ENCODE measurements around the gene LRRC32. TPM values are rescaled to one million over a fixed set of nuclear protein-coding genes. Genes with fewer than 3 reads are reported as not detected.

Gene LRRC32
- total RNA-seq, 1 experiment from 2014 or later: 43.5 TPM

DNA sequence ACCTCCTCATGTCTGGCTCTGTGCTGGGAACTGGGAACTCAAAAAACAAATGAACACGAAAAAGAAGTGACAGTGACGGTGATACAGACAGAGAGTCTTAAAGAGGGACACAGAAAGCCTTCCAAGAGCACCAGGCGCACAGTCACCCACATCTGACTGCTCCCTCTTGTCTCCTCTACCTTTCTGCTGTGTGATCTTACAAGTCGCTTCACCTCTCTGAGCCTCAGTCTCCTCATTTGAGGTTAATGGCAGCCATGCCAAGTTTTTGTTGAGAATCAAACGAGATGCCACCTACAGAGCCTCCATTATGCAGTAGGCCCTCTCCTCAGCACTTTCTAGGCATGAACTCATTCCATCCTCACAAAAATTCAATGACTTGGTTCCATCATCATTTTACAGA, 3.7 kb downstream of the LRRC32 start:
- no peak overlapping the region for H3K27ac ChIP-seq (ENCODE audit: low read length)
- peaks cover 61% of the 10 kb centered on the region for H3K4me1 ChIP-seq (ENCODE audit: low read length)
- H4K20me1 ChIP-seq (ENCODE audit: insufficient read depth, low read depth, low read length): peaks cover 7% of the 10 kb centered on the region; the same call in 1 of the 2 replicates
- H3K79me2 ChIP-seq (ENCODE audit: low read length): no peaks in the 10 kb centered on the region
- H3K4me3 ChIP-seq (ENCODE audit: low read length): peak overlapping the region; percentile 67; the same call in 1 of the 2 replicates
- no peaks in the 10 kb centered on the region; the same call in 1 of the 2 replicates for H3K36me3 ChIP-seq (ENCODE audit: insufficient read depth, low read length)
- no peaks in the 10 kb centered on the region for H3K9me3 ChIP-seq (ENCODE audit: low read length)
- H3K9me2 ChIP-seq (replicated peaks; ENCODE audit: insufficient read depth, low read length): no peaks in the 10 kb centered on the region
- DNase-seq: no peak
- peak overlapping the region; percentile 0; the same call in 1 of the 2 replicates for H3K9ac ChIP-seq (ENCODE audit: low read length)
- H3K27me3 ChIP-seq (ENCODE audit: low read length): no peaks in the 10 kb centered on the region
- no peak overlapping the region for H2AFZ ChIP-seq (ENCODE audit: low read length)
- H3K4me2 ChIP-seq (ENCODE audit: low read depth, low read length, poor library complexity, severe bottlenecking): no peak overlapping the region

DNA sequence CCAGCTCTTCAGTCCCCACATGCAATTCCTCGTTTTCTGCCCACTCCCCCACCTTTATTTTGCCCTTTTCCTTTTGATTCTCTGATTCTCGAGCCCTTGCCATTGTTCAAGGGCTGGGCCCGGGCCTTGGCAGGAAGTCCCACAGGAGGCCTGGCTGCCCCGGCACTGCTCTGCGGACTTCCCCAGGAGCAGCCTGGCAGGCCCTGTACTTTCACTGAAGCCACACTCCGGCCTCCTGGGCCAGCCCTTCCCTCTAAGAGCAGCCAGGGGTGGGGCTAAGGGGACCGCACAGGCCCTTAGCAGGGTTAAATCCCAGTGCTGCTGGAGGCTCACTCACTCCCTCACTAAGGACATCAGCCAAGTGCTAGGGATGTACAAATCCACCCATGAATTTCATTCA, 4.1 kb downstream of the LRRC32 start:
- Histone ChIP-seq H3K4me3 (ENCODE audit: low read length) (no peak overlapping the region), H3K4me2 (ENCODE audit: low read depth, low read length, poor library complexity, severe bottlenecking) (no peak overlapping the region)
- DNase-seq: no peak

DNA sequence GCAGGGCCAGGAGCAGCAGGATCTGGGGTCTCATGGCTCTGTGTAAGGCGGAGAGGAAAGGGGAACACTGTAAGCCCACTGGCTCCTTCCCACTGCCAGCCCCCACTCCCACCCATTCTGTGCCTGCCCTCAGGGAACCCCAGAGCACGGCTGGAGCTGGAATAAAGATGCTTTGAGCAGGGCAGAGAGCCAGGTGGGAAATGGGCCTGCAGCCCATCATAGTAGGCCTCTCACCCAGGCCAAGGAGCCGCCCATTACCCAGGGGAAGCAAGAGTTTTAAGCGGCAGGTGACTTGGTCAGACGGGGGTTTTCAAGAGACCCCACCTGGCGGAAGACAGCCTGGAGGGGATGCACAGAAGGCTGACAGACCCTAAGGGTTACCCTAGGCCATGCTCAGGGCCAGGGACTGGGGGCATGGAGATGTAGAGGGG, 4.6 kb downstream of the LRRC32 start:
- Histone ChIP-seq H3K27ac (ENCODE audit: low read length) (no peak overlapping the region), H3K9me2 (replicated peaks; ENCODE audit: insufficient read depth, low read length) (no peaks in the 10 kb centered on the region), H3K36me3 (ENCODE audit: insufficient read depth, low read length) (no peaks in the 10 kb centered on the region; the same call in 1 of the 2 replicates), H3K4me3 (ENCODE audit: low read length) (no peak overlapping the region), H2AFZ (ENCODE audit: low read length) (no peak overlapping the region), H3K79me2 (ENCODE audit: low read length) (no peaks in the 10 kb centered on the region), H3K9me3 (ENCODE audit: low read length) (no peaks in the 10 kb centered on the region), H3K4me2 (ENCODE audit: low read depth, low read length, poor library complexity, severe bottlenecking) (no peak overlapping the region), H3K4me1 (ENCODE audit: low read length) (peaks cover 52% of the 10 kb centered on the region), H3K9ac (ENCODE audit: low read length) (peak overlapping the region; percentile 0; the same call in 1 of the 2 replicates), H3K27me3 (ENCODE audit: low read length) (no peaks in the 10 kb centered on the region), H4K20me1 (ENCODE audit: insufficient read depth, low read depth, low read length) (peaks cover 7% of the 10 kb centered on the region; the same call in 1 of the 2 replicates)
- no peak for DNase-seq

More for the DNA sequence above, 4.1 kb downstream of the LRRC32 start:
- no peaks in the 10 kb centered on the region; the same call in 1 of the 2 replicates for H3K36me3 ChIP-seq (ENCODE audit: insufficient read depth, low read length)
- H3K9ac ChIP-seq (ENCODE audit: low read length): peak overlapping the region; percentile 0; the same call in 1 of the 2 replicates
- no peak overlapping the region for H3K27ac ChIP-seq (ENCODE audit: low read length)
- H3K4me1 ChIP-seq (ENCODE audit: low read length): peaks cover 57% of the 10 kb centered on the region
- peaks cover 7% of the 10 kb centered on the region; the same call in 1 of the 2 replicates for H4K20me1 ChIP-seq (ENCODE audit: insufficient read depth, low read depth, low read length)
- no peak overlapping the region for H2AFZ ChIP-seq (ENCODE audit: low read length)
- H3K79me2 ChIP-seq (ENCODE audit: low read length): no peaks in the 10 kb centered on the region
- no peaks in the 10 kb centered on the region for H3K9me3 ChIP-seq (ENCODE audit: low read length)
- H3K9me2 ChIP-seq (replicated peaks; ENCODE audit: insufficient read depth, low read length): no peaks in the 10 kb centered on the region
- H3K27me3 ChIP-seq (ENCODE audit: low read length): no peaks in the 10 kb centered on the region

DNA sequence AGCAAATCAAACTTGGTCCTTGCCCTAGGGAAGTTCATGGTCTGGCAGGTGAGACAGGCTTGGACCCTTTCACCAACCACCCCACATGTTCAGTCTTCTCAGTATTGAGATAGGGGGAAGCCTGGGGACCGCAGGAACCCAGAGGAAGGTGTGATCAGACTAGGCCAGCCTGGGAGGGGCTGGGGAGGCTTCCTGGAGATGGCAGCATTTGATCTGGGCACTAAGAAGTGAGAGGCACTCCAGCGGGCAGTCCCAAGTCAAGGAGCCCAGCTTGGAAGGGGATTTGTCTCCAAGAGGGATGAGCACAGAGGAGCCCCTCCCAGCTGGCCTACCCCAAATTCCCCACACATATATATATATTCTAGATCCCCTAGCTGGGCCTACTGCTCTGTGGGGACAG, 5.4 kb downstream of the LRRC32 start:
- Histone ChIP-seq H3K9me2 (replicated peaks; ENCODE audit: insufficient read depth, low read length) (no peaks in the 10 kb centered on the region), H2AFZ (ENCODE audit: low read length) (no peak overlapping the region), H3K9ac (ENCODE audit: low read length) (no peak overlapping the region; the same call in 1 of the 2 replicates), H3K27ac (ENCODE audit: low read length) (no peak overlapping the region), H3K9me3 (ENCODE audit: low read length) (no peaks in the 10 kb centered on the region), H3K4me3 (ENCODE audit: low read length) (no peak overlapping the region), H4K20me1 (ENCODE audit: insufficient read depth, low read depth, low read length) (peaks cover 7% of the 10 kb centered on the region; the same call in 1 of the 2 replicates), H3K4me1 (ENCODE audit: low read length) (peaks cover 44% of the 10 kb centered on the region), H3K36me3 (ENCODE audit: insufficient read depth, low read length) (no peaks in the 10 kb centered on the region; the same call in 1 of the 2 replicates), H3K4me2 (ENCODE audit: low read depth, low read length, poor library complexity, severe bottlenecking) (peak overlapping the region; percentile 20), H3K79me2 (ENCODE audit: low read length) (no peaks in the 10 kb centered on the region), H3K27me3 (ENCODE audit: low read length) (no peaks in the 10 kb centered on the region)
- no peak for DNase-seq

DNA sequence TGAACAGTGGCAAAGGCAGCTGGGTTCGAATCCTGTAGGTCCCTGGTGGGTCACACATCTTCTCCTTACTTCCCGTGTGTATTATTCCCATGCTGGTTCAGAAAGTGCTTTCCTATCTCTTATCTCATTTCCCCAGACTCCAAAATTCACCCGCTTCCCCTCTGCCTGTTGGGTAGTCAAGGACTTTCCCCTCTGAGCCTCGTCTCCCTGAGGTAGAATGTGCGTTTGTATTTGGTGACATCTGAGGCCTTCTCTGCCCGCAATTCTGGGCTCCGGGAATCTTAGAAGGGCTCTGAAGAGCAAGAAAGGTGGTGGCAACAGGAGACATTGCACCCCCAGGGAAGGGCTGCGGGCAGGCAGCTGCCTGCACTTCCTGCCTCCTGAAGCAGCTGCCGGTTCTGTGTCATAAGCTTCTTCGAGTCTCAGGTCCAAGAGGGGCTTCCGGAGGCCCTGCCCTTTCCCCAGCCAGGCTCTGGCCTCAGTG, 5.9 kb downstream of the LRRC32 start:
- Histone ChIP-seq H3K9me2 (replicated peaks; ENCODE audit: insufficient read depth, low read length) (no peaks in the 10 kb centered on the region), H3K4me2 (ENCODE audit: low read depth, low read length, poor library complexity, severe bottlenecking) (peak overlapping the region; percentile 20), H3K9ac (ENCODE audit: low read length) (no peak overlapping the region; the same call in 1 of the 2 replicates), H3K27ac (ENCODE audit: low read length) (no peak overlapping the region), H3K4me1 (ENCODE audit: low read length) (peaks cover 39% of the 10 kb centered on the region), H3K27me3 (ENCODE audit: low read length) (no peaks in the 10 kb centered on the region), H4K20me1 (ENCODE audit: insufficient read depth, low read depth, low read length) (peaks cover 7% of the 10 kb centered on the region; the same call in 1 of the 2 replicates), H3K4me3 (ENCODE audit: low read length) (no peak overlapping the region), H2AFZ (ENCODE audit: low read length) (no peak overlapping the region), H3K79me2 (ENCODE audit: low read length) (no peaks in the 10 kb centered on the region), H3K36me3 (ENCODE audit: insufficient read depth, low read length) (no peaks in the 10 kb centered on the region; the same call in 1 of the 2 replicates), H3K9me3 (ENCODE audit: low read length) (no peaks in the 10 kb centered on the region)
- no peak for DNase-seq

DNA sequence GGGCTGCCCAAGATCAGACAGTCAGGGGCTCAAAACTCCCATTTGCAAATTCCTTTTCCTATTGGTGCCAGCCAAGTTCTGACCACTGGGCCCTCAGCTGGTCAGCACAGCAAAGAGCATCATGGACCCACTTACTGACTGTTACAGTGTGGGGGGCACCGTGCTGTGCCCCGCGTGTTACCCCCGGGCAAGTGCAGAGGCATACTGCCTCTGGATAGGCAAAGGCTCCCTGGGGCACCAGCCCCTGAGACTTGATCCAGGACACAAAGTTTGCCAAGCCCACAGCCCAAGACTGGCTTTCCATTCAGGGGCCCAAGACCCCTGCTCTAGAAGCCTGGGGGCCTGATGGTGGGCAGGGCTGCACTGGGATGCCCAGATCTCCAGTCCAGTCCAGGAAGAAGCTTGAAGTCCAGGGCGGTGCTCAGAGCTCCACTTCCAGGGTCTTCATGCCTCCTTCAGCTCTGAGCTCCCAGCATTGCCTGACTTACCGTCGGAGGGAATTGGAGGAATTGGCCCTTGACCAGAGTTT, 6.6 kb downstream of the LRRC32 start:
- no peak overlapping the region for H3K27ac ChIP-seq (ENCODE audit: low read length)
- H2AFZ ChIP-seq (ENCODE audit: low read length): no peak overlapping the region
- H3K9me3 ChIP-seq (ENCODE audit: low read length): no peaks in the 10 kb centered on the region
- no peaks in the 10 kb centered on the region for H3K9me2 ChIP-seq (replicated peaks; ENCODE audit: insufficient read depth, low read length)
- H4K20me1 ChIP-seq (ENCODE audit: insufficient read depth, low read depth, low read length): peaks cover 7% of the 10 kb centered on the region; the same call in 1 of the 2 replicates
- no peak overlapping the region for H3K4me2 ChIP-seq (ENCODE audit: low read depth, low read length, poor library complexity, severe bottlenecking)
- H3K36me3 ChIP-seq (ENCODE audit: insufficient read depth, low read length): no peaks in the 10 kb centered on the region; the same call in 1 of the 2 replicates
- no peak for DNase-seq
- no peaks in the 10 kb centered on the region for H3K79me2 ChIP-seq (ENCODE audit: low read length)
- H3K27me3 ChIP-seq (ENCODE audit: low read length): no peaks in the 10 kb centered on the region
- H3K4me3 ChIP-seq (ENCODE audit: low read length): no peak overlapping the region
- H3K4me1 ChIP-seq (ENCODE audit: low read length): peaks cover 36% of the 10 kb centered on the region
- no peak overlapping the region for H3K9ac ChIP-seq (ENCODE audit: low read length)

DNA sequence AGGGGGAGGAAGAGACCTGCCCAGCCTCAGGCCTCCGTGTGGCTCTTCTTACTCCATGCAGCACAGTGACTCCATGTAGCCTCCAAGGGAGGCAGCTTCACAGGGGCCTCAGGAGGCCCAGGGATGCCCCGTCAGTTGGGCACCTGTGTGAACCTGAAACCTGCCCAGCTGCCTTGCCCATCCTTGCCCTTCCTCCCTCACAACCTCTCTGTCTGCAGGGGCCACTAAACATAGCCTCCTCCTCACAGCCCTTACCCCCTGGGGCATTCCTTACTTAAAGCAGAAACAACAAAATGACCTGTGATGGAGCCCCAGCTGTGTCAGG, 7.1 kb downstream of the LRRC32 start:
- peaks cover 36% of the 10 kb centered on the region for H3K4me1 ChIP-seq (ENCODE audit: low read length)
- H3K9me3 ChIP-seq (ENCODE audit: low read length): no peaks in the 10 kb centered on the region
- H3K9ac ChIP-seq (ENCODE audit: low read length): no peak overlapping the region
- H3K4me3 ChIP-seq (ENCODE audit: low read length): no peak overlapping the region
- H3K36me3 ChIP-seq (ENCODE audit: insufficient read depth, low read length): no peaks in the 10 kb centered on the region; the same call in 1 of the 2 replicates
- no peak overlapping the region for H3K27ac ChIP-seq (ENCODE audit: low read length)
- no peak overlapping the region for H2AFZ ChIP-seq (ENCODE audit: low read length)
- H3K27me3 ChIP-seq (ENCODE audit: low read length): no peaks in the 10 kb centered on the region
- H4K20me1 ChIP-seq (ENCODE audit: insufficient read depth, low read depth, low read length): peaks cover 7% of the 10 kb centered on the region; the same call in 1 of the 2 replicates
- no peaks in the 10 kb centered on the region for H3K9me2 ChIP-seq (replicated peaks; ENCODE audit: insufficient read depth, low read length)
- DNase-seq: no peak
- H3K79me2 ChIP-seq (ENCODE audit: low read length): no peaks in the 10 kb centered on the region
- no peak overlapping the region for H3K4me2 ChIP-seq (ENCODE audit: low read depth, low read length, poor library complexity, severe bottlenecking)

DNA sequence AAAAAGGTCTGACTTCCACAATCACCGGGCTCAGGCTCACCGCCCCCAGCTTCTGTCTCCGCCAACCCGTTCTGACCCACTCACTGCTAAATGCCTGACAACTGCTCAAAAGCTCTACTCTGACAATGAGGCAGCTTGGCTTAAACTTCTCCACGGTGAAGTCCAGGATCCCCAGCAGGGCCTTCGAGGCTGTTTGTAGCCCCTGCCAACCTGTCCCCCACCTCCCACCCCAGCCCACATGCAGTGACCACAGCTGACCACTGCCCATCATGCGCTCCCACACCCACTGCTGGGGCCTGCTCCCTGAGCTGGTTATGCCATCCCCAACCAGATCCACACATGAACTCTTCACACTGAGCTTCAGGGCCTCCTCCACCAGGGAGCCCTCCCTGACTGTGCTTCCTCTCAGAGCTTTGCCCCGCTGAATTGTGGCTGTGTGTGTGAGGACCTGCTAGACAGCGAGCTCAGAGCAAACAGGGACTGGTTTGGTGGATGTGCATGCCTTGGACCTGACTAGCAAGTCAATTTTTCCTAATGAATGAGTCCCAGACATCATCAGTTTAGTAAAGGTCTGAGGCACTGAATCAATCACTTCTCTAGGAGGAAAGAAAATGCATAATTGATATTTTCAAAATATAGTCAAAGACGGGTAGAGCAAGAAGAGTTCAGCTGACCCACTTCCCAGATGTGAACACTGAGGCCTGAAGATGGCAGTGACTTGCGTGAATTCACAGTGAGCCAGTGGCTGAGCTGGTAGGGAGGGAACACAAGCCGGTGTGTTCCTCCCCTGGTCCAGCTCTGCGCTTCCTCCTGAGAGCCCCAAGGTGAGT, 7.7 kb downstream of the LRRC32 start:
- H3K4me1 ChIP-seq (ENCODE audit: low read length): peaks cover 39% of the 10 kb centered on the region

More for the DNA sequence above, 7.7 kb downstream of the LRRC32 start:
- Histone ChIP-seq H3K4me3 (ENCODE audit: low read length) (no peak overlapping the region), H3K27me3 (ENCODE audit: low read length) (no peaks in the 10 kb centered on the region), H4K20me1 (ENCODE audit: insufficient read depth, low read depth, low read length) (peaks cover 7% of the 10 kb centered on the region; the same call in 1 of the 2 replicates), H3K36me3 (ENCODE audit: insufficient read depth, low read length) (no peaks in the 10 kb centered on the region; the same call in 1 of the 2 replicates), H3K9me3 (ENCODE audit: low read length) (no peaks in the 10 kb centered on the region), H3K9me2 (replicated peaks; ENCODE audit: insufficient read depth, low read length) (no peaks in the 10 kb centered on the region), H3K27ac (ENCODE audit: low read length) (no peak overlapping the region), H3K4me2 (ENCODE audit: low read depth, low read length, poor library complexity, severe bottlenecking) (no peak overlapping the region), H3K9ac (ENCODE audit: low read length) (no peak overlapping the region), H2AFZ (ENCODE audit: low read length) (no peak overlapping the region), H3K79me2 (ENCODE audit: low read length) (no peaks in the 10 kb centered on the region)
- no peak for DNase-seq
